PFSK-1 (cell line): ENCODE measurements around the gene SLC22A23.

Experiments
- POLR2AphosphoS5 ChIP-seq: IDR thresholded peaks from 2 replicates; pipeline ENCODE4 v1.6.1; 2012; ENCODE audit warnings: low read depth, mild to moderate bottlenecking, control low read depth, low read length, moderate library complexity
- SIN3A ChIP-seq: IDR thresholded peaks from 2 replicates; pipeline ENCODE4 v1.6.1; 2012; ENCODE audit warnings: mild to moderate bottlenecking, low read length, moderate library complexity, borderline replicate concordance; ENCODE audit not compliant: insufficient read depth
- TAF1 ChIP-seq: IDR thresholded peaks from 2 replicates; pipeline ENCODE4 v1.6.1; 2012; ENCODE audit warnings: low read length, control low read depth, borderline replicate concordance; ENCODE audit not compliant: insufficient read depth
- TF ChIP-seq, protein P1 (sequence below), 2 experiments: IDR thresholded peaks; 2 replicates each; pipeline versions ENCODE4 v1.6.1 to v1.8.0; 2011 to 2012; ENCODE audit warnings: low read depth in 2 of 2, low read length in 2 of 2, control low read depth in 1 of 2, inconsistent platforms in 1 of 2, mild to moderate bottlenecking in 1 of 2, moderate library complexity in 1 of 2; ENCODE audit not compliant: insufficient read depth in 1 of 2

DNA sequence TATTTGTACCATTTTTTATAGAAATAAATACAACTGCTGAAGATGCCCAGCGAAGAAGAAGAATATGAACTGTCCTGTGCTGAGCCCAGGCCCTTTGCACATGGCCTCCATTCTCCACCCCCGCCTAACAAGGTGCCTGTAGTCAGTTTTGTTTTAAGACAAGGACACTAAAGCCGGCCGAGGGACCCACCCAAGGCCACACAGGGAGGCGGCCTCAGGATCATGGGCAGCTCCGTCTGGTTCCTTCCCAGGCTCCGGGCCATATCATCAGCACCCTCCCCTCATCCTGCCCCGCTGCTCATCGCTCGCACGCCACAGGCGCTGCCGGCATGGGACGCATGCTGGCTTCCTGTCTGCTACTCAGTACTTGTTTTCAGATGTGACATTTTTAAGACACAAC is 176.8 kb downstream of the SLC22A23 start:
- TF ChIP-seq, protein P1, sequence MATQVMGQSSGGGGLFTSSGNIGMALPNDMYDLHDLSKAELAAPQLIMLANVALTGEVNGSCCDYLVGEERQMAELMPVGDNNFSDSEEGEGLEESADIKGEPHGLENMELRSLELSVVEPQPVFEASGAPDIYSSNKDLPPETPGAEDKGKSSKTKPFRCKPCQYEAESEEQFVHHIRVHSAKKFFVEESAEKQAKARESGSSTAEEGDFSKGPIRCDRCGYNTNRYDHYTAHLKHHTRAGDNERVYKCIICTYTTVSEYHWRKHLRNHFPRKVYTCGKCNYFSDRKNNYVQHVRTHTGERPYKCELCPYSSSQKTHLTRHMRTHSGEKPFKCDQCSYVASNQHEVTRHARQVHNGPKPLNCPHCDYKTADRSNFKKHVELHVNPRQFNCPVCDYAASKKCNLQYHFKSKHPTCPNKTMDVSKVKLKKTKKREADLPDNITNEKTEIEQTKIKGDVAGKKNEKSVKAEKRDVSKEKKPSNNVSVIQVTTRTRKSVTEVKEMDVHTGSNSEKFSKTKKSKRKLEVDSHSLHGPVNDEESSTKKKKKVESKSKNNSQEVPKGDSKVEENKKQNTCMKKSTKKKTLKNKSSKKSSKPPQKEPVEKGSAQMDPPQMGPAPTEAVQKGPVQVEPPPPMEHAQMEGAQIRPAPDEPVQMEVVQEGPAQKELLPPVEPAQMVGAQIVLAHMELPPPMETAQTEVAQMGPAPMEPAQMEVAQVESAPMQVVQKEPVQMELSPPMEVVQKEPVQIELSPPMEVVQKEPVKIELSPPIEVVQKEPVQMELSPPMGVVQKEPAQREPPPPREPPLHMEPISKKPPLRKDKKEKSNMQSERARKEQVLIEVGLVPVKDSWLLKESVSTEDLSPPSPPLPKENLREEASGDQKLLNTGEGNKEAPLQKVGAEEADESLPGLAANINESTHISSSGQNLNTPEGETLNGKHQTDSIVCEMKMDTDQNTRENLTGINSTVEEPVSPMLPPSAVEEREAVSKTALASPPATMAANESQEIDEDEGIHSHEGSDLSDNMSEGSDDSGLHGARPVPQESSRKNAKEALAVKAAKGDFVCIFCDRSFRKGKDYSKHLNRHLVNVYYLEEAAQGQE (IDR thresholded peaks at IDR 0.05; ENCODE audit: insufficient read depth in 1 of 2, low read depth in 2 of 2, low read length in 2 of 2) = no peak
- TF ChIP-seq TAF1 (no peak), POLR2AphosphoS5 (no peak), SIN3A (no peak)
